ENCODE data around the gene TUBA4A. TPM values are rescaled to one million over a fixed set of nuclear protein-coding genes. Genes with fewer than 3 reads are reported as not detected.

Gene TUBA4A
- total and polyA plus RNA-seq, 2 of the 8 experiments (the other 6 are each of a cell fraction or from before 2014, with no cell fraction given): 67.3 to 172 TPM

GRCh38 chr2:219249203-219249980 lies 4.3 kb downstream of the TUBA4A start:
- ChIA-PET CTCF (ENCODE audit: partially characterized antibody) (interaction anchor here (0.7 to 6.6 kb wide), 16 partner anchors 11 to 246 kb away, joined by 3 to 118 read pairs (median 4); partner anchors contain the start of genes DNAJB2 and ZFAND2B), POLR2A (ENCODE audit: partially characterized antibody) (interaction anchor here (0.7 to 14.9 kb wide), 16 partner anchors 9 to 269 kb away, joined by 3 to 190 read pairs (median 4); partner anchors contain the start of genes ABCB6, ANKZF1, ATG9A and DNAJB2)
- H3K23me2 ChIP-seq (ENCODE audit: low read depth, low read length): peaks cover 25% of the 10 kb centered on the region
- H2BK20ac ChIP-seq (ENCODE audit: low read length): 0 out of 2 replicates have a peak overlapping the region, but pooled peaks have one; percentile 3
- H3K14ac ChIP-seq (ENCODE audit: insufficient read length): no peak overlapping the region
- no peak overlapping the region for H3K4ac ChIP-seq (replicated peaks; ENCODE audit: insufficient read length, low read depth, low read length)
- no peak overlapping the region for H2BK5ac ChIP-seq (ENCODE audit: low read depth, low read length)
- H3K79me2 ChIP-seq (ENCODE audit: control insufficient read depth in 1 of 2, insufficient read depth in 2 of 2, low read length in 2 of 2): peaks cover 0 to 5% of the 10 kb centered on the region in 2 experiments; a peak in 1 of 4 replicates
- H2BK15ac ChIP-seq (ENCODE audit: low read length): no peak overlapping the region
- H3K4me1 ChIP-seq (replicated peaks in 1 of 4; ENCODE audit: control insufficient read depth in 3 of 4, insufficient read depth in 4 of 4, low read length in 3 of 4): peaks cover 5 to 17% (median 12%) of the 10 kb centered on the region in 4 experiments
- H3K18ac ChIP-seq (ENCODE audit: extremely low read depth, low read length): no peak overlapping the region
- no peak overlapping the region for H4K91ac ChIP-seq (replicated peaks; ENCODE audit: insufficient read length, low read length)
- no peak overlapping the region for H2AFZ ChIP-seq (ENCODE audit: low read length)
- FAIRE-seq: no peak
- peak overlapping the region in 2 of 4 experiments; percentile 19 to 26; a peak in 3 of 7 replicates for H3K9ac ChIP-seq (replicated peaks in 1 of 4; ENCODE audit: extremely low read depth in 1 of 4, low read depth in 3 of 4, low read length in 3 of 4)
- peak overlapping the region in 1 of 2 experiments; percentile 20; a peak in 1 of 4 replicates for H3K4me2 ChIP-seq (ENCODE audit: insufficient read depth in 1 of 2, low read depth in 2 of 2, low read length in 2 of 2)
- peaks cover 0 to 9% (median 5%) of the 10 kb centered on the region in 4 experiments; a peak in 5 of 8 replicates for H3K36me3 ChIP-seq (ENCODE audit: control insufficient read depth in 2 of 4, insufficient read depth in 4 of 4, low read length in 3 of 4)
- no peaks in the 10 kb centered on the region for H3K9me3 ChIP-seq (ENCODE audit: insufficient read depth in 2 of 2, low read depth in 1 of 2, low read length in 1 of 2)
- peaks cover 2 to 25% (median 17%) of the 10 kb centered on the region in 4 experiments for H3K27me3 ChIP-seq (replicated peaks in 1 of 4; ENCODE audit: control insufficient read depth in 3 of 4, extremely low read depth in 1 of 4, insufficient read depth in 3 of 4, low read length in 3 of 4)
- no peaks in the 10 kb centered on the region for H4K20me1 ChIP-seq (replicated peaks in 1 of 2; ENCODE audit: control insufficient read depth in 1 of 2, insufficient read depth in 2 of 2, low read length in 2 of 2)
- 81% methylated on average over 7 of the region's 7 CpGs; no CpG with 5 or more reads in 1 of the 2 experiments for WGBS, 2 experiments (ENCODE audit: extremely low coverage in 1 of 2, insufficient coverage in 1 of 2, insufficient read length in 1 of 2, insufficient replicate concordance in 2 of 2, low coverage in 1 of 2, low lambda C conversion rate in 2 of 2, missing lambda C conversion rate in 1 of 2)
- no peak overlapping the region for H3K4me3 ChIP-seq (ENCODE audit: extremely low read depth in 1 of 4, insufficient read depth in 2 of 4, low read depth in 3 of 4, low read length in 4 of 4)
- H4K8ac ChIP-seq (ENCODE audit: extremely low read depth, insufficient read depth, low read length): no peak overlapping the region
- no peak overlapping the region for H3K23ac ChIP-seq (ENCODE audit: insufficient read length)
- H3K79me1 ChIP-seq (ENCODE audit: low read depth, low read length): peaks cover 8% of the 10 kb centered on the region; the same call in 1 of the 2 replicates
- H3K27ac ChIP-seq (ENCODE audit: low read depth, low read length): 0 out of 2 replicates have a peak overlapping the region, but pooled peaks have one; percentile 3
- 0 out of 3 replicates have a peak, but pooled peaks of 1 of the 2 experiments have one; percentile 37 for TF ChIP-seq POLR2A (IDR thresholded peaks at IDR 0.05; ENCODE audit: control extremely low read depth in 1 of 2, low read depth in 2 of 2, low read length in 2 of 2)
- TF ChIP-seq CTBP2 (IDR thresholded peaks at IDR 0.05; ENCODE audit: borderline replicate concordance, insufficient read depth, insufficient read length, low read length): no peak
- TF ChIP-seq RBBP5 (IDR thresholded peaks at IDR 0.05; ENCODE audit: borderline replicate concordance, low read depth, low read length): 0 out of 2 replicates have a peak, but pooled peaks have one; percentile 47
- 0 out of 2 replicates have a peak, but pooled peaks have one; percentile 37 for TF ChIP-seq CREB1 (IDR thresholded peaks at IDR 0.05)
- no peak overlapping the region for H2AK5ac ChIP-seq (ENCODE audit: low read depth, low read length)
- no peak overlapping the region for H2BK120ac ChIP-seq (replicated peaks; ENCODE audit: low read depth, low read length)
- no peak overlapping the region for H4K5ac ChIP-seq (ENCODE audit: insufficient read length, low read depth, low read length)
- DNase-seq (ENCODE audit: low read depth in 1 of 2, low spot score in 2 of 2): no peak
- no peak overlapping the region for H2BK12ac ChIP-seq (ENCODE audit: low read depth, low read length)
- no peak overlapping the region for H3K56ac ChIP-seq (replicated peaks; ENCODE audit: insufficient read length, low read depth, low read length)

Data from H1 (cell line).